GM12878 (cell line): Measurements from ENCODE around the gene OR6B1. TPM values are rescaled to one million over a fixed set of nuclear protein-coding genes. Genes with fewer than 3 reads are reported as not detected.

Source experiments
- ATAC-seq: fragments of 200-7000 bp; cut with Tn5 transposase; 3 replicates; pipeline ENCODE4 v1.9.1; 2020; ENCODE audit warnings: mild to moderate bottlenecking, moderate library complexity
- BruUV-seq: library from RNA; stranded (reverse); fragments of 400-500 nt; replicated peaks from 2 replicates; lab custom pipeline; 2021; lab: Mats Ljungman, UMichigan
- CTCF ChIA-PET: fragments of 300-600 bp; sonication (Branson Sonifier 250); formaldehyde crosslinking; extraction: SDS; loops from one replicate; lab custom pipeline; 2021; ENCODE audit warnings: inconsistent platforms; lab: Yijun Ruan, JAX
- POLR2A ChIA-PET: fragments of 350-600 bp; formaldehyde crosslinking; extraction: SDS; loops from one replicate; lab custom pipeline; 2021; ENCODE audit warnings: inconsistent platforms; lab: Charles Lee
- RAD21 ChIA-PET: fragments of 300-600 bp; sonication (Branson Sonifier 250); formaldehyde crosslinking; loops from one replicate; lab custom pipeline; 2023; ENCODE audit warnings: antibody characterized with exemption; ENCODE audit not compliant: unreplicated experiment; lab: Charles Lee
- SMC1A ChIA-PET: fragments of 300-600 bp; sonication (Branson Sonifier 250); formaldehyde crosslinking; loops from one replicate; lab custom pipeline; 2023; ENCODE audit not compliant: unreplicated experiment, uncharacterized antibody; lab: Charles Lee
- DNase-seq: peaks from one replicate; pipeline ENCODE4 v3.0.0-alpha.2; 2011; ENCODE audit warnings: low read depth, low spot score
- FAIRE-seq: peaks from 3 replicates; lab custom pipeline; 2011; peaks lifted over from hg19 to GRCh38; lab: Jason Lieb, UNC
- H2AFZ ChIP-seq: 2 replicates; pipeline ENCODE4 v1.6.0; 2011; ENCODE audit warnings: low read depth, low read length, control low read depth; ENCODE audit not compliant: control insufficient read depth
- H3K27ac ChIP-seq: 2 replicates; pipeline ENCODE4 v1.5.1; 2011; ENCODE audit warnings: control low read depth; ENCODE audit not compliant: control insufficient read depth, insufficient read depth
- H3K27me3 ChIP-seq, 2 experiments: replicated peaks in 1 of 2; 2 replicates each; pipeline versions ENCODE4 v1.6.0 to v1.6.1; 2011; ENCODE audit warnings: low read length in 1 of 2; ENCODE audit not compliant: control insufficient read depth in 2 of 2, insufficient read depth in 2 of 2
- H3K36me3 ChIP-seq, 2 experiments: 2 replicates each; pipeline ENCODE4 v1.5.1; 2011; ENCODE audit warnings: low read length in 1 of 2; ENCODE audit not compliant: control insufficient read depth in 2 of 2, insufficient read depth in 2 of 2
- H3K4me1 ChIP-seq: 2 replicates; pipeline ENCODE4 v1.6.1; 2011; ENCODE audit warnings: mild to moderate bottlenecking, low read length, moderate library complexity, mixed read lengths; ENCODE audit not compliant: control insufficient read depth, insufficient read depth
- H3K4me2 ChIP-seq: 2 replicates; pipeline ENCODE4 v1.6.0; 2011; ENCODE audit warnings: control low read depth; ENCODE audit not compliant: control insufficient read depth, insufficient read depth
- H3K4me3 ChIP-seq: fragments of 200-600 bp; sonication (generic); 2 replicates; pipeline ENCODE4 v1.5.1; 2016
- H3K79me2 ChIP-seq: 2 replicates; pipeline ENCODE4 v1.6.0; 2011; ENCODE audit warnings: low read length; ENCODE audit not compliant: control insufficient read depth, insufficient read depth
- H3K9ac ChIP-seq: 2 replicates; pipeline ENCODE4 v1.8.0; 2011; ENCODE audit warnings: low read length, control low read depth, mixed read lengths; ENCODE audit not compliant: control insufficient read depth, insufficient read depth
- H3K9me3 ChIP-seq: replicated peaks from 3 replicates; pipeline ENCODE4 v1.5.1; 2011; ENCODE audit warnings: mild to moderate bottlenecking, low read length; ENCODE audit not compliant: control insufficient read depth, insufficient read depth
- H4K20me1 ChIP-seq: 2 replicates; pipeline ENCODE4 v1.6.0; 2011; ENCODE audit not compliant: control insufficient read depth, insufficient read depth
- BHLHE40 ChIP-seq, 2 experiments: fragments of 450-650 bp in 1 of 2; IDR thresholded peaks; 2 replicates each; pipeline ENCODE4 v1.6.1; 2011 to 2017; ENCODE audit warnings: low read depth in 2 of 2, borderline replicate concordance in 1 of 2, improper control_type of control experiment in 1 of 2, low read length in 1 of 2, mild to moderate bottlenecking in 1 of 2
- EZH2 ChIP-seq: IDR thresholded peaks from 2 replicates; pipeline ENCODE4 v1.6.1; 2012; ENCODE audit warnings: low read depth, mild to moderate bottlenecking, control low read depth, inconsistent platforms, low read length, borderline replicate concordance; ENCODE audit not compliant: control insufficient read depth
- KDM1A ChIP-seq: fragments of 200-600 bp; sonication (generic); IDR thresholded peaks from 2 replicates; pipeline ENCODE4 v1.6.1; 2016; ENCODE audit warnings: borderline replicate concordance
- MXI1 ChIP-seq: fragments of 150-350 bp; IDR thresholded peaks from 2 replicates; pipeline ENCODE4 v1.6.1; 2011; ENCODE audit warnings: low read depth, mild to moderate bottlenecking, inconsistent platforms, low read length, improper control_type of control experiment
- POU2F2 ChIP-seq: IDR thresholded peaks from 3 replicates; pipeline ENCODE4 v1.6.1; 2011; ENCODE audit warnings: low read depth, mild to moderate bottlenecking, low read length, borderline replicate concordance
- SPI1 ChIP-seq: IDR thresholded peaks from 2 replicates; pipeline ENCODE4 v1.6.1; 2011; ENCODE audit warnings: low read depth, mild to moderate bottlenecking, low read length, moderate library complexity, borderline replicate concordance; ENCODE audit not compliant: insufficient read depth
- TCF12 ChIP-seq: IDR thresholded peaks from 2 replicates; pipeline ENCODE4 v1.6.1; 2011; ENCODE audit warnings: low read depth, mild to moderate bottlenecking, low read length
- YY1 ChIP-seq: IDR thresholded peaks from 2 replicates; pipeline ENCODE4 v1.6.1; 2011; ENCODE audit warnings: low read depth, mild to moderate bottlenecking, low read length
- WGBS: methylation state at CpG from one replicate; pipeline ENCODE4 v1.1.6; 2016; ENCODE audit warnings: low lambda C conversion rate; ENCODE audit not compliant: insufficient replicate concordance, insufficient coverage; ENCODE audit errors: missing lambda C conversion rate; 5-methylcytosine and 5-hydroxymethylcytosine counted together
- in situ Hi-C: fragments of 300-500 bp; cut with MboI; formaldehyde crosslinking; loops from 9 replicates; pipeline ENCODE4 v1.14.3; 2018; ENCODE audit warnings: mixed read lengths
- intact Hi-C: fragments of 100-400 bp; cut with micrococcal nuclease; formaldehyde crosslinking; loops from one replicate; pipeline ENCODE4 v1.14.2; 2022; ENCODE audit not compliant: unreplicated experiment
- polyA plus RNA-seq, 11 experiments: library from polyadenylated mRNA; depleted of rRNA in 4 of 11; unstranded in 6 of 11; stranded (reverse) in 5 of 11; fragments of >200 nt; fragmentation: Nextera tagmentation in 4 of 11; fragmentation: Illumina TruSeq in 1 of 11; extraction: Ambion mirVana in 4 of 11; extraction: Trizol in 1 of 11; gene quantifications; 1 replicate in 1 of 11; 2 replicates in 10 of 11; pipeline versions ENCODE4 v1.2.1 to v1.2.3, GENCODE V29; 2011 to 2016; ENCODE audit warnings: inconsistent platforms in 2 of 11, missing spikeins in 2 of 11, low read depth in 1 of 11
- total RNA-seq, 4 experiments: library from RNA; depleted of rRNA in 3 of 4; stranded (reverse); fragments of >200 nt in 3 of 4; fragmentation: Illumina TruSeq in 1 of 4; extraction: Trizol in 1 of 4; gene quantifications; 2 replicates each; pipeline versions ENCODE4 v1.2.1 to v1.2.3, GENCODE V29; 2013 to 2021
- TF ChIP-seq, protein P1 (sequence below): fragments of 450-650 bp; IDR thresholded peaks from 2 replicates; pipeline ENCODE4 v1.6.1; 2017; ENCODE audit warnings: mild to moderate bottlenecking, moderate library complexity
- TF ChIP-seq, protein P2 (sequence below): fragments of 450-650 bp; IDR thresholded peaks from 2 replicates; pipeline ENCODE4 v1.6.1; 2016; ENCODE audit warnings: mild to moderate bottlenecking

The OR6B1 gene
- total and polyA plus RNA-seq, 10 of the 15 experiments (the other 5 are each of a cell fraction or from before 2014, with no cell fraction given), result not detected

DNA sequence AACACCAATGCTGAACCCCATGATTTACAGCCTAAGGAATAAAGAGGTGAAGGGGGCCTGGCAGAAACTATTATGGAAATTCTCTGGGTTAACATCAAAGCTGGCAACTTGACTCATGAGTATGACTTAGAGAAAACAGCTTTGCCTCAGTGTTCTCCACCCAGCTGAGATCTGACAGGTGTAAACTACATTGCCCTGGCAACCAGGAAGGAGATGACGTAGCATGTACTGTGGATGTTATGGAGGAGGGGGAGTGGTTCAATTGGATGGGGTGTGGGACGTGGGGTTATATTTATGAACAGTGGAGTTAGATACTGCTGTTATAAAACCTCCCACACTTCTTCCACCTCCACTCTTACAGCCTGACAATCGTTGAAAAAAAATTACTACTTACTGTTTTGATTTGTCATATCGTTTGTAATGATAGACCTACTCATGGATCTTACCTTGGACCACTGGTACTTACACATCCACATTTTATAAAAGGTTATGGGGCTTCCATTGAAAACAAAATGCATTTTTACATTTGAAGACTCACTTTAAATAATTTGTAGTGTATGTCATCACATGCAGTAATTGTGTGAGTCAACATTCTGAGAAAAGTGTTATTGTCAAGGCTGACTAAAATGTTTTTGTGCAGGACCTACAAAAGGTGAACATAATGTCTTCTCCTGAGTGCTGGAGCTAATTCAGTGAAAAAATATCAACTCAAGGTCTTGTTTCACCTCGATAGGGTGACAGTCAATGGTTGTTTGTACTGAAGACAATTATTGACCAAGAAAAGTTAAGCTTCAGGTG lies 39.1 kb upstream of the OR6B1 start:
- Histone ChIP-seq H3K36me3 (no peaks in the 10 kb centered on the region), H3K4me3 (no peak overlapping the region), H3K27me3 (no peaks in the 10 kb centered on the region), H3K79me2 (no peaks in the 10 kb centered on the region), H3K4me2 (no peak overlapping the region)
- 11% methylated on average over 5 of the region's 5 CpGs for WGBS
- FAIRE-seq, result no peak
- ATAC-seq, result no peak
- BruUV-seq, result no TSS peak
- in situ Hi-C loops, result no loop called here
- no peak for TF ChIP-seq MXI1
- no peak for TF ChIP-seq YY1
- no peak for TF ChIP-seq SPI1
- TF ChIP-seq POU2F2, result no peak
- TF ChIP-seq EZH2, result no peak
- TF ChIP-seq BHLHE40 (IDR thresholded peaks at IDR 0.05; ENCODE audit: borderline replicate concordance in 1 of 2, low read depth in 2 of 2, low read length in 1 of 2), result no peak
- TF ChIP-seq, protein P1, sequence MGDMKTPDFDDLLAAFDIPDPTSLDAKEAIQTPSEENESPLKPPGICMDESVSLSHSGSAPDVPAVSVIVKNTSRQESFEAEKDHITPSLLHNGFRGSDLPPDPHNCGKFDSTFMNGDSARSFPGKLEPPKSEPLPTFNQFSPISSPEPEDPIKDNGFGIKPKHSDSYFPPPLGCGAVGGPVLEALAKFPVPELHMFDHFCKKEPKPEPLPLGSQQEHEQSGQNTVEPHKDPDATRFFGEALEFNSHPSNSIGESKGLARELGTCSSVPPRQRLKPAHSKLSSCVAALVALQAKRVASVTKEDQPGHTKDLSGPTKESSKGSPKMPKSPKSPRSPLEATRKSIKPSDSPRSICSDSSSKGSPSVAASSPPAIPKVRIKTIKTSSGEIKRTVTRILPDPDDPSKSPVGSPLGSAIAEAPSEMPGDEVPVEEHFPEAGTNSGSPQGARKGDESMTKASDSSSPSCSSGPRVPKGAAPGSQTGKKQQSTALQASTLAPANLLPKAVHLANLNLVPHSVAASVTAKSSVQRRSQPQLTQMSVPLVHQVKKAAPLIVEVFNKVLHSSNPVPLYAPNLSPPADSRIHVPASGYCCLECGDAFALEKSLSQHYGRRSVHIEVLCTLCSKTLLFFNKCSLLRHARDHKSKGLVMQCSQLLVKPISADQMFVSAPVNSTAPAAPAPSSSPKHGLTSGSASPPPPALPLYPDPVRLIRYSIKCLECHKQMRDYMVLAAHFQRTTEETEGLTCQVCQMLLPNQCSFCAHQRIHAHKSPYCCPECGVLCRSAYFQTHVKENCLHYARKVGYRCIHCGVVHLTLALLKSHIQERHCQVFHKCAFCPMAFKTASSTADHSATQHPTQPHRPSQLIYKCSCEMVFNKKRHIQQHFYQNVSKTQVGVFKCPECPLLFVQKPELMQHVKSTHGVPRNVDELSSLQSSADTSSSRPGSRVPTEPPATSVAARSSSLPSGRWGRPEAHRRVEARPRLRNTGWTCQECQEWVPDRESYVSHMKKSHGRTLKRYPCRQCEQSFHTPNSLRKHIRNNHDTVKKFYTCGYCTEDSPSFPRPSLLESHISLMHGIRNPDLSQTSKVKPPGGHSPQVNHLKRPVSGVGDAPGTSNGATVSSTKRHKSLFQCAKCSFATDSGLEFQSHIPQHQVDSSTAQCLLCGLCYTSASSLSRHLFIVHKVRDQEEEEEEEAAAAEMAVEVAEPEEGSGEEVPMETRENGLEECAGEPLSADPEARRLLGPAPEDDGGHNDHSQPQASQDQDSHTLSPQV, result no peak
- TF ChIP-seq, protein P2, sequence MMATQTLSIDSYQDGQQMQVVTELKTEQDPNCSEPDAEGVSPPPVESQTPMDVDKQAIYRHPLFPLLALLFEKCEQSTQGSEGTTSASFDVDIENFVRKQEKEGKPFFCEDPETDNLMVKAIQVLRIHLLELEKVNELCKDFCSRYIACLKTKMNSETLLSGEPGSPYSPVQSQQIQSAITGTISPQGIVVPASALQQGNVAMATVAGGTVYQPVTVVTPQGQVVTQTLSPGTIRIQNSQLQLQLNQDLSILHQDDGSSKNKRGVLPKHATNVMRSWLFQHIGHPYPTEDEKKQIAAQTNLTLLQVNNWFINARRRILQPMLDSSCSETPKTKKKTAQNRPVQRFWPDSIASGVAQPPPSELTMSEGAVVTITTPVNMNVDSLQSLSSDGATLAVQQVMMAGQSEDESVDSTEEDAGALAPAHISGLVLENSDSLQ, result no peak
- no peak for TF ChIP-seq TCF12
- no peak for TF ChIP-seq KDM1A
- TF ChIP-seq, all 136 proteins: peak for 0
- H3K9ac ChIP-seq, result no peak overlapping the region
- no peak overlapping the region for H3K27ac ChIP-seq
- no peak overlapping the region for H2AFZ ChIP-seq
- DNase-seq, result no peak
- no peaks in the 10 kb centered on the region for H3K4me1 ChIP-seq
- intact Hi-C loops, result no loop called here
- ChIA-PET POLR2A (no interaction called here), RAD21 (no interaction called here), SMC1A (interaction anchor here (1.1 kb wide), 1 partner anchor 15 kb away, joined by 3 read pairs; no protein-coding TSS in a partner anchor), CTCF (no interaction called here)
- H3K9me3 ChIP-seq, result no peaks in the 10 kb centered on the region
- H4K20me1 ChIP-seq, result no peaks in the 10 kb centered on the region
